ENCODE results near the gene UNK.
A peak's percentile ranks its signal among the peaks of the same experiment; 100 is the strongest.
"Not testable (repeated sequence)": the region's sequence is repeated elsewhere in the genome, so short reads cannot be mapped to it uniquely, and the experiment has no call there.

UNK gene

DNA sequence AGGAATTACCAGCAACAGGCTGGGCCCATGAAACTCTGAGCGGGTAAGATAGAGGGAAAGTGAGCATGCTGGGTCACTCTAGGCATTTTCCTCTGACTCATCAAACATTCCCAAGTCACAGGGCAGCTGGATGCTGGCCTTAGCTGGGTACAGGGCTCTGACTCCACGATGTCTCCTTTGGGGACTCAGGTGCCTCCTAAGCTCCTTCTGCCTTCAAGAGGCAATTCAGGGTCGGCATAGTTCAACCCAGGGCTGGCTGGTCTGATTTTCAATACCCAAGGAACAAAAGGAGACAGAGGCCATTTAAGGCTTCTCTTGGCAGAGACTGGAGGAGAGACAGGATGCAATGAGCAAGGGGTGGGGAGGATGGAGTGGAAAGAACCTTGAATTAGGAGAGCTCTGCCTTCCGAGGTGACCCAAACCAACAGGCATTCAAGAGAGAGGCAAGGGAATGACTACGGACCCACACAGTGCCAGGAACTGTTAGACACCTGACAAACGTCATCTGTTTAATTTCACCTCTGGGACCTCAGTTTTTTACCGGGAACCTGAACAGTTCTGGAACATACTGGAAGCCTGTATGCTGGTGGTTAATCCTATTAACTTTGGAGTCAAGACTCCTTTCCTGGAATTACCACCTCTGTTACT, 69.6 kb downstream of the UNK start:
- DNase-seq, result no peak

DNA sequence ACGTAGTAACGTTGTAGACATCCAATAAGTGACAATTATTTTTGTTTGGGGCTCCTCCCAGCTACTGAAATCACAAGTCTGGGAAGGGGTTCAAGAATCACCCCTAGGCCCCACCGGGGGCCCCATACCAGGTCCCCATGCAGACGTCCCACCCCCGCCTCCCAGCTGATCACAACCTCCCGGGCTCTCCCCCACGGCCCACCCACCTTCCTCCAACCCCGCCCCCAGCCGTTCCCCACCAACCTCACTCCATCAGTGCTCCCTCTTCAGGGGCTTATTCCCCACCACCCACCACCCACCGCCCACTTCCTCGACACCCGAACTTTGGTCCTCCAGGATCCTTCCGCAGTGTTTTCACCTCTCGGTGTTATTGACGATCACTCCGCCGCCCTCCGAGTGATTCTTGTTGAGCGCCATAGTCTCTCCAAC, 70.3 kb downstream of the UNK start:
- no peak for DNase-seq

DNA sequence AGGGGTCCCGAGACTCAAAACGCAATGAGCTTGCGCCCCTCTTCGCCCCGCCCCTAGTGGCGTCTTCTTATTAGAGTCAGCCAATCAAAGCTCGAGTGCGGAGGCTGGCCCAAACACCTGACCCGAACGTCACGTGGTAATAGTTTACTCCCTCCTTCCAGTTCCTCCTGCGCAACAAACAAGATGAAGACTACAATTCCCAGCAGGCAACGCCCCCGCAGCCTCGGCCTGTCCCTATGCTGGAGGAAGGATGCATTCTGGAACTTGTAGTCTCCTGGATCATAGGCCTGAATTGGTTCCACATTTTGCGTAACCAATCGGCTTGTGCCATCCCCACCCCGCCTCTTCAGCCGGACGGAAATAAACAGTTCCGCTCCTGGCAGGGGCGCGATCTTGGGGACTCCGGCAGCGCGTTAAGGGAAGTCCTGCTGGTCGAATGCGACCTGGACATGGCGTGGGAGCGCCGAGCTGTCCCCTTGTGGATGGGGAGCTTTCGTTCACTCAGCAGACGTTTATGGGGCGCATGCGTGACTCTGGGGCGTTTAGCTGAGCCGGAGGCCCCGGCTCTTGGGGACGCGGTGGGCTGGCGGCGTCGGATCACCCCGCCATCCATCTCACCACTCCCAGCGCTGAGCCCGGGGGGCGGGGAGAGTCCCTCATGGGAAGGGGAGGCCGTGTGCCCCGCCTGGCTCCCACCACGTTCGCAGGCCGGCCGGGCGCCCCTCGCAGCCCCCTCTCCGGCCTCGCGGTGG, 70.9 kb downstream of the UNK start, which contains the start of gene WBP2:
WBP2 (minus strand) TSS at position 26 of the 752 bp plus-strand sequence. CDS start 38 bp downstream, outside the sequence.
- DNase-seq, result peak; percentile 97

DNA sequence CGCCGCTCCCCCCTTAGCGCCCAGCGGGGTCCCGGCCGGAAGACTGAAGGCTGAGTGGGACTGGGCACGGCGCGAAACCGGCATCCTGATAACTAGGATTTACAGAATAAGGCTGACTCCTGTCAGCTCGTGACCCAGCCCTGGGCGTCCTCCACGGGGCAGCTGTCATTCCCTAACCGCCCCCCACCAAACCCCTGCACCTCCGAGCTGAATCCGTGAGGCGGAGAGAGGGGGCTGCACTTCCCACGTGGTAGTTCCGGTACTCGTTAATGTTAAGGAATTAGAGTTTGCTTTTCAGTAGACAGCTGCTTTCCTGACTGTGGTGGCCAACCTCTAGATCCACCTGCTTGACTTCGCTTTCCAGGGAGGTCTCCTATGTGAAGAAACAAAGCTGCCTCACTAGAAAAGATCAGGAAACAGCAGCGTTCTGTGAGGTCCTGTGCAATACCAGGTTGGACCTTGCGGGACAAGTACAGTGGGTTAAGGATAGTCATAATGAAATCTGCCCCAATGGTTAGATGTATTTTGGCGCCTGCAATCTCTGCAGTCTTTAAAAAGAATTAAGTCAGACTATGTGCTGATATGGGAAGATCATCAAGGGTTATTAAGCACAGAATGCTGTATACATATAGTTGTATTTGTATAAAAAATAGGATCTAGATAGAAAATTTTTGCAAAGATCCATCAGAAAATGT, 71.6 kb downstream of the UNK start:
- no peak for DNase-seq

DNA sequence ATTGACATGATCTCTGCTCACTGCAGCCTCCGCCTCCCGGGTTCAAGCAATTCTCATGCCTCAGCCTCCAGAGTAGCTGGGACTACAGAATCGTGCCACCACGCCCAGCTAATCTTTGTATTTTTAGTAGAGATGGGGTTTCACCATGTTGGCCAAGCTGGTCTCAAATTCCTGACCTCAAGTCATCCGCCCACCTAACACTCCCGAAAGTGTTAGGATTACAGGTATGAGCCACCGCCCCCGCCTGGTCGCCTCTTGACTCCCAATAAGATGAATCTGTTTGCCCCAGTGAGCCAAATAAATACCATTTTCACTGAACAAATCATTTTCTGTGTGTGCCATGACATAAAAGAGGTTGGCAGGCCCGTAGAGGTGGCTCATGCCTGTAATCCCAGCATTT, 74.8 kb downstream of the UNK start:
- not testable (repeated sequence) for DNase-seq

DNA sequence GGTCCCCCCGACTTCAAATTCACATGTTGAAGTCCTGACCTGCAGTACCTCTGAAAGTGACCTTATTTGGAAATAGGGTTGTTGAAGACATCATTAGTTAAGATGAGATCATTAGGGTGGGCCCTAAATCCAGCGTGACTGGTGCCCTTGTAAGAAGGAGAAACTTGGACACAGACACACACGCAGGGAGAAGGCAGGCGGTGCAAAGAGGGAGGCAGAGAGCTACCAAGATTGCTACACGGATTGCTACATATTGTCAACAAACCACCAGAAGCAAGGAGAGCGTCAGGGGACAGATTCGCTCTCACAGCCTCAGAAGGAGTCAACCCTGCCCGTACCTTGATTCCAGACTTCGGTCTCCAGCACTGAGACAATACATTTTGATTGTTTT, 77.3 kb downstream of the UNK start:
- DNase-seq, result no peak

DNA sequence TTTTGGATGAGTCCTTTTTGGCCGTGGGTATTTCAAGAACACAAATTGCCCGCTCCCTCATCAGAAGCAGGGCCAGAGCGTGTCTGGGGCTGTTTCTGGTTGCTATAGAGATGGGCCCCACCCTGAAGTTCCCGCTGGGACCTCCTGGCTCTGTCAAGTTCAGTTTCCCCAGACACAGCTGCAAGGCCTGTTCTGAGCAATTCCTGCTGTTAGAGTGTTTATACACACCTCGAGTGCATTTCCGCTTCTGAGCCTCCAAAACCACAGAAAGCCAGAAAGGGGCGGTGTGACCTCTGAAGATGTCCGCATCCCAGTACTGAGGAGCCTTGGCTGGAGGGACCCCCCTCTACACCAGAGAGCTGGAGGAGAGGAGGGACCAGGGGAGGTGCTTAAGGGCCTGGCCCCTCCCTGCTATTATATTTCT, 79.9 kb downstream of the UNK start:
- no peak for DNase-seq

DNA sequence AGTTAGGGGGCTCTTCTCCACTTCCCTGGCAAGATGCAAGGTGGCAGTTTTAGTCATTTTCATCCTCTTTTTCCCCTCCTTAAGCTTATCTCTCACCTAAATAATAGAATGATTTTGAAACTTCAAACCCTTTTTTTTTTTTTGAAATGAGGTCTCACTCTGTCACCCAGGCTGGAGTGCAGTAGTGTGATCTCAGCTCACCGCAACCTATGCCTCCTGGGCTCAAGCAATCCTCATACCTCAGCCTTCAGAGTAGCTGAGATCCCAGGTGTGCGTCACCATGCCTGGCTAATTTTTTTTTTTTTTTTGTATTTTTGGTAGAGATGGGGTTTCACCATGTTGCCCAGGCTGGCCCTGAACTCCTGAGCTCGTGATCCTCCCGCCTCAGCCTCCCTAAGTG, 80.3 kb downstream of the UNK start:
- not testable (repeated sequence) for DNase-seq

DNA sequence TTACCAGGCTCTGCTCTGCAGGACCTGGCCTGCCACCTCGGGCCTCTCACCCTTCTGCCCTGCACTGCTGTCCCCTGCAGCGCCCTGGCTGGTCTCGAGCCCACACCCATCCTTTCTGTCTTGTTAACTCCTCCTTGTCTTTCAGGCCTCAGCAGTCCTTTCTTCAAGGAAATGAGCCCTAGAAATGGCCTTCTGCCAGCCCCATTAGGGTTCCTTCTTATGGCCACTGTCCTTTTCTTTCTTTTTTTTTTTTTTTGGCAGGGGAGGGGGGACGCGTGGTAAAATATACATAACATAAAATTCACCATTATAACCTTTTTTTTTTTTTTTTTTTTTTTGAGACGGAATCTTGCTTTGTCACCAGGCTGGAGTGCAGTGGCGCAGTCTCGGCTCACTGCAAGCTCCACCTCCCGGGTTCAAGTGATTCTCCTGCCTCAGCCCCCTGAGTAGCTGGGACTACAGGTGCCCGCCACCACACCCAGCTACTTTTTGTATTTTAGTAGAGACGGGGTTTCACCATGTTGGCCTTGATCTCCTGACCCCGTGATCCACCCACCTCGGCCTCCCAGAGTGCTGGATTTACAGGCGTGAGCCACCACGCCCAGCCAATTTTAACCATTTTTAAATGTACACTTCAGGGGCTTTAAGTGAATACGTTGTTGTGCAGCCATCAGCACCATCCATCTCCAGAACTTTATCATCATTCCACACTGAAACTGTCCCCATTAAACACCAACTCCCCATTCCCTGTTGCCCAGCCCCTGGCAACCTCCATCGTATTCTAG, 81.0 kb downstream of the UNK start:
- not testable (repeated sequence) for DNase-seq

DNA sequence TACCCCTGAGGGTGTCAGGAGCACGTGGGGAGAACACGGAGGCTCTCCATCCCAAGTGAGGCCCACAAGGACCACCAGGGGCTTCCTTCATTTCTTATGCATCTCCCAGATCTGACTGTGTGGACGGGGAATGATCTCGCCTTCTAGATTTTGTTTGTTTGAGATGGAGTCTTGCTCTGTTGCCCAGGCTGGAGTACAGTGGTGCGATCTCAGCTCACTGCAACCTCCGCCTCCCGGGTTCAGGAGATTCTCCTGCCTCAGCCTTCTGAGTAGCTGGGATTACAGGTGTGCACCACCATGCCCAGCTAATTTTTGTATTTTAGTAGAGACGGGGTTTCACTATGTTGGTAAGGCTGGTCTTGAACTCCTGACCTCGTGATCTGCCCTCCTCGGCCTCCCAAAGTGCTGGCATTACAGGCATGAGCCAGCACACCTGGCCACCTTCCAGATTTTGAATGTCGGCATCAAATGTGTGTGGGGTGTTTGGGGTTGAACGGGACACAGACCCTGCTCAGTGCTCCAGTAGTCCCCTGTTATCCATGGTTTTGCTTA, 84.2 kb downstream of the UNK start:
- not testable (repeated sequence) for DNase-seq

DNA sequence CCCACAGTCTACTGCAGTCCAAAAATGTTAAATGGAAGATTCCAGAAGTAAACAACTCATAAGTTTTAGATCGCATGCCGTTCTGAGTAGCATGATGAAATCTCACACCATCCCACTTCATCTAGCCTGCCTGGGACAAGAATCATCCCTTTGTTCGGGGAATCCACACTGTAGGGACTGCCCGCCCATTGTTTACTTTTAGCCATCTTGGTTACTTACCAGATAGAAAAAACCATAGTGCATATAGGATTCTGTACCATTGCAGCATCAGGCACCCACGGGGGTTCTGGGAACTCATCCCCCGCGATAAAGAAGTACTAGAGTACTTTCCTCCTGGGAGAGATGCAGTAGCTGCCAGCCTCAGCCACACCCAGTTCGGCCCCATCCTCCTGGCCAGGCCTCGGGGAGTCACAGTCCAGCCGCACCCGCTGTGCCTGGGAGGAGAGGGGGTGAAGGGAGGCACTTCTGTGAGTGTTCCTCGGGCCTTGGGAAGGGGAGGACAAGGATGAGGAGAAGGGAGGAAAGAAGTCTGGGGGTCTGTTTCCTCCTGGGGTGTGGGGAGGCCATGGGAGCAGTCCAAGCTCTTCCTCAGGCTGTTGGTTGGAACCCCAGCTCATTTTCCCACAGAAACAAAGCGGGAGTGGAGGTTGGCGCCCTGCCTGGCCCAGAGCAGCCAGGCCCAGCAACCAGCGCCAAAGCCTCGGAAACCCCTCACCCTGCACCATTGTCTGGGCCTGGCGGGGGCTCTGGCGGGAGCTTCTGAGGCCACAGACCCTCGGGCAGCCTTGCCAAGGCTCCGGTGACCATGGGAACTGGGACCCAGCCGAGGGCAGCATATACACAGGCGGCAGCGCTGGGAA, 84.9 kb downstream of the UNK start:
- DNase-seq, result no peak

DNA sequence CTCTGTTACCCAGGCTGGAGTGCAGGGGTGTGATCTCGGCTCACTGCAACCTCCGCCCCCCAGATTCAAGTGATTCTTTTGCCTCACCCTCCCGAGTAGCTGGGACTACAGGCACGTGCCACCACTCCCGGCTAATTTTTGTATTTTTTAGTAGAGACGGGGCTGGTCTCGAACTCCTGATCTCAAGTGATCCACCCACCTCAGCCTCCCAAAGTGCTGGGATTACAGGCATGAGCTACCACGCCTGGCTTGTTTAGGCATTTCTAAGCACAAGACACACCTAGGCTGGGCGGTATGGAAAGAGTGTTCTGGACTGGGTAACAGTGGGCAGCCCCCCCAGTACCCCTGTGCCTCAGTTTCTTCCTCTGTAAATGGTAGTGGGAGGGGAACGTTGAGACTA, 85.6 kb downstream of the UNK start:
- not testable (repeated sequence) for DNase-seq

DNA sequence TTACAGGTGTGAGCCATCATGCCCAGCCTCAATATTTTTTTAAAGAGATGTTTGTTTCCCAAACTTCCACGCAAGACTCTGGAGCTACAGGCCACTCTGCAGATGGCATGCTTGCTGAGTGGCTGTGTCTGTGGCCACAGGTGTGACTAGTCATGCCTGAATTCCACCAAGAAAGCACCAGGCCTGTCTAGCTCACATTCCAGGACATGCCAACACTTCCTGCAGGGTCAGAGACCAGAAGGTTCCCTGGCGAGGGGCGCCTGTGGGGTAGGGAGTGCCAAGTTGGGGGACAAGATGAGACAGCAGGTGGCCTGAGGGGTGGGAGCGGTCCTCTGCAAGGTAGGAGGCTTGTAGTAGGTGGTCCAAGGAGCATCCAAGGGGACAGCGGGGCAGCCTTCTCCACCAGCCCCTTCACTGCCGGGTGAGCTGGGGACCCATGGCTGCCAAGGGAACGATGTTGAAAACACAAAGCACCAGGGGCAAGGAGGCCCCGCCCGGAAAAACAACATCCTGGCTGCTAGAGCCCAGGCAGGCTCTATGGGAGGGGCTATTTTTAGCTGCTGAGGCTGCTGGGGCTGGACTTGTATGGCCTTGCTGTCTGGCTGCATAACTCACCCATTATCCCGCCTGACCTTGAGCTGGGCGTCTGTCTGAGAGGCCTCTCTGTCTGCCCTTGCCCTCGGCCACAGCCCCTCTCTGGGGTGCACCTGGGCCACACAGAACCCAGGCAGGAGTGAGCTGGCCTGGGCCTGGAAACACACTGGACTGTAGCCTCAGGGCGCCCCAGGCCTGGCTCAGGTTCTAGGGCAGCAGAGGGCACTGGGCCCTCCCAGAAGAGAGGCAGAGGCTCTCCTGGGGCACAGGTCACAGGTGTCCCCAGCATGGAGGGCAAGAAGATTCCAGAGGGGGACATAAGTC, 88.1 kb downstream of the UNK start:
- DNase-seq, result no peak

DNA sequence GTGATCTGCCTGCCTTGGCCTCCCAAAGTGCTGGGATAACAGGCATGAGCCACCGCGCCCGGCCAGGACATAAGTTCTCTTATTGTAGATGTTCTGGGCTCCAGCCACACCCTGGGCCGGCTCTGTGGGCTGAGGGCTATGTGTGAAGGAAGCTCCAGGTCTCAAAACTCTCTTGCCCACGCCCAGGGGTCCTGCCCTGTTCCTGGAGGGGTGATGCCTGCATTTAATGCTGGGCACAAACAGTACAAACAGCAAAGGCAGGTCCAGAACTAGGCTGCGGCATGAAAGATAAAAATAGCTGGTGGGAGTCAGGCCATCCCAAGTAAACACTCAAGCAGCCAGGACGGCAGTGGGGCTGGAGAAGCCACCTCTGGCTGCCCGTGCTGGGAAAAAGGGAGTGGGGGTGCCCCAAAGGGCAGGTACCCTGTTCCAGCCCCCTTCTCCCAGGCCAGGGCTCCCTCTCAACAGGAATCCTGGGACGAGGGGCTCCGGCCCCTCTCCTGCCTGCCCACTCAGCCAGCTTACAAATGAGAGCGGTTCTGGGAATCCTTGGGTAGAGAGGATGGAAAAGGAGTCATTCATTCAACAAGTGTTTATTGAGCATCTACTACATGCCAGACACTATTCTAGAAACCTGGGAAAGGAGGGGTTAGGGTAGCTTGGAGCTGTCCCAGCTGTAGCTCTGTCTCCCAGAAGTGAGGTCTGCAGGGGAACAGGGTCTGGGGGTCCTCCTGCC, 89.1 kb downstream of the UNK start:
- DNase-seq, result no peak

DNA sequence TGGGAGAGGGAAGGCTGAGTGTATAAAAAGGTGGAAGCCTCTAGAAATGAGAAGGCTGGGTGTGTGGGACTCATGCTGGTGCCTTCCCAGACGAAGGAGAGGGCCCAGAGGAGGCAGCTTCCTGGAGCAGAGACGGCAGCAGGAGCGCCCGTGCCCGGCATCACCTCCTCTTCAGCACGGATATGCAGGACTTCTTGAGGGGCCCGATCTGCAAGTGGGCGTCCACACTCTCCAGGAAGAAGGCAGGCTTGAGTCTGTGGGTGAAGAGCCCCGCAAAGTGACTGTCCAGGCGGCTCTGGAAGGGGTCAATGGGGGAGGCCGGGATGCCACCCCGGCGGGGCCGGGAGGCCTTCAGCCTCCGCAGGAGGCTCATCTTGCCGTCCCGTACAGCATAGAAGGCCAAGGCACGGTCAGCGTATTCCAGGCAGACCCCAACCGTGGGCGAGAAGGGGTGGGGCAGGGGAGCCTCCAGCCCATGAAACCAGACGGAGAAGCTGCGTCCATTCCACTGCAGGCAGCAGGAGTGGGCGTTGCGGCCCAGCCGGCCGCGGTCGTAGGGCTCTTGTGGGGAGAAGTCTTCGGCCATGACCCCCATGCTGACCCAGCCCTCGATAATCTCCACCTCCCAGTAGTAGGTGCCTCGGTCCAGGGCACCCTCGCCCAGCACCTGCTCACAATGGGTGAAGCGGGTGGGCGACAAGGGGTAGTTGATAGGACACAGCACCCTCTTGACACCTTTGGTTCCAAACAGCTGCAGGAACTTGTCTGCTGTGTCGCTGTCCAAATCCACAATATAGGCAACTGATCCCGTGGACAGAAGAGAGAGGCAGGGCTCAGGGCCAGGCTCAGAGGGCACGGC, 89.9 kb downstream of the UNK start:
- no peak for DNase-seq

Measured in NCI-H748 treated with DMSO at 0.1 percent for 48 hours (cell line).